ENCODE data around the gene RTN1.

- no peak for TF ChIP-seq CTCF (IDR thresholded peaks at IDR 0.05)
- TF ChIP-seq EP300 (IDR thresholded peaks at IDR 0.05), result no peak
- TF ChIP-seq POLR2A (IDR thresholded peaks at IDR 0.05; ENCODE audit: low read depth), result no peak
- TF ChIP-seq POLR2AphosphoS5 (IDR thresholded peaks at IDR 0.05), result no peak
These were observed 269.5 kb downstream of the RTN1 start for GRCh38 chr14:59601056-59601455.
